Breast epithelium (tissue), 4 donors: Measurements from ENCODE around the gene SH2D3A. TPM values are rescaled to one million over a fixed set of nuclear protein-coding genes. Genes with fewer than 3 reads are reported as not detected.

ENCODE experiments used
- DNase-seq, 2 donors: peaks; one replicate each; pipeline ENCODE4 v3.0.0-alpha.2; 2019; ENCODE audit warnings: low spot score in 2 of 2
- H3K27ac ChIP-seq, 2 donors: fragments of 200-600 bp; sonication (generic) in 1 of 2; one replicate each; pipeline ENCODE4 v1.5.1; 2016 to 2019; ENCODE audit warnings: mild to moderate bottlenecking in 1 of 2
- H3K27me3 ChIP-seq, 2 donors: fragments of 200-600 bp; sonication (generic) in 1 of 2; one replicate each; pipeline versions ENCODE4 v1.5.1 to v1.6.0; 2017 to 2019; ENCODE audit warnings: control low read depth in 1 of 2, mild to moderate bottlenecking in 1 of 2
- H3K36me3 ChIP-seq: fragments of 200-600 bp; one replicate; pipeline ENCODE4 v1.5.1; 2019
- H3K4me1 ChIP-seq, 2 donors: fragments of 200-600 bp; sonication (generic); one replicate each; pipeline ENCODE4 v1.5.1; 2016 to 2019; ENCODE audit warnings: control low read depth in 1 of 2
- H3K4me3 ChIP-seq, 3 donors: fragments of 200-600 bp; sonication (generic); 1 replicate in 2 of 3; 2 replicates in 1 of 3; pipeline ENCODE4 v1.5.1; 2016 to 2019; ENCODE audit warnings: mild to moderate bottlenecking in 3 of 3, moderate library complexity in 2 of 3
- H3K9me3 ChIP-seq, 2 donors: fragments of 200-600 bp; sonication (generic) in 1 of 2; one replicate each; pipeline ENCODE4 v1.5.1; 2016 to 2019; ENCODE audit warnings: control low read depth in 1 of 2
- POLR2A ChIP-seq: fragments of 450-650 bp; IDR thresholded peaks from one replicate; pipeline ENCODE4 v1.6.1; 2016; ENCODE audit warnings: antibody characterized with exemption, mild to moderate bottlenecking, moderate library complexity
- POLR2AphosphoS5 ChIP-seq, 3 donors: sonication (generic); formaldehyde crosslinking; IDR thresholded peaks; one replicate each; pipeline ENCODE4 v1.6.1; 2017; ENCODE audit warnings: antibody characterized with exemption in 3 of 3
- intact Hi-C: fragments of 100-400 bp; cut with DNase I; formaldehyde crosslinking; loops from one replicate; pipeline ENCODE4 v1.15.1; 2023; ENCODE audit warnings: low total_unique reads
- total RNA-seq, 3 donors: library from RNA; depleted of rRNA; stranded (reverse); fragments of >200 nt; gene quantifications; one replicate each; pipeline ENCODE4 v1.1.0, GENCODE V29; 2016
- TF ChIP-seq, protein P1 (sequence below), 3 donors: fragments of 450-650 bp; IDR thresholded peaks; one replicate each; pipeline ENCODE4 v1.5.1; 2016 to 2017; ENCODE audit warnings: antibody characterized with exemption in 3 of 3, mild to moderate bottlenecking in 3 of 3, moderate library complexity in 3 of 3

SH2D3A gene
- total RNA-seq, 3 donors from 2014 or later = 0.96 to 38.2 (median 18.4) TPM

DNA sequence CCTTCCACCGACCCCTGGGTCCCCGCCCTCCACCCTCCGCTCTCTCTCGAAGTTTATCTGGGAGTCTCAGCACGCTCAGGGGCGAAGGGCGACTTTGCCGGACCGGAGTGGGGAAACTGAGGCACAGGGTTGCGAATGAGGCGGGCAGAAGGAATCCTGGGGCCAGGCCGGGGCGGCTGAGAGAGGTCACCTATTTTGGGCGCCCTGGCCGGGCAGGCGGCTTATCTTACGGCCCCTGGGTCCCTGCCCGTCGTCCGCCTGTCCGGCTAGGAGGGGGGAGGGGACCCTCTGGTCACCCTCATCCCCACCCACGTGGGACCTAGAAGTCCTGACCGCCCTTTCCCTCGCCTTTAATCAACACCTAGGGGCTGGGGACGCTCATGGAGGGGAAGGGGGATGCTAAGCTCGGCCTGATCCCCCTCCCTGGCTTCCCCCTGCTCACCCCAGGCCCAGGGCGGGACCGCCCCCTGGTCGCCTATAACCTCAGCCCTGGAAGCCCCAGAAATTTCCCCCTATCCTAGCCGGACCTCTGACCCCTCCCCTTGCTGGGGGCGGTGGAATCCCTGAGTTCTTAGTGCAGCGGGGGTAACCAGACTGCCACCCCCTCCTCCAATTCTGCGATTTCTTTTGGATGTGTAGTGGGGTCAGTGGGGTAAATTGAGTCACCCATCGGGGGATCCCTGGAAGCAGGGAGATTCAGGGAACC lies 27.2 kb downstream of the SH2D3A start:
- no peaks in the 10 kb centered on the region for H3K36me3 ChIP-seq
- peaks cover 12 to 32% of the 10 kb centered on the region in 2 donors for H3K4me1 ChIP-seq
- no peak for DNase-seq
- intact Hi-C loops = loop anchor here (10.0 kb wide), 1 partner anchor 1045 kb away; the partner anchor contains the start of gene RPL36
- H3K9me3 ChIP-seq = no peaks in the 10 kb centered on the region
- peak overlapping the region; percentile 69 to 92 (median 80) for H3K4me3 ChIP-seq
- peak overlapping the region; percentile 96 to 99 for H3K27ac ChIP-seq
- TF ChIP-seq, protein P1, sequence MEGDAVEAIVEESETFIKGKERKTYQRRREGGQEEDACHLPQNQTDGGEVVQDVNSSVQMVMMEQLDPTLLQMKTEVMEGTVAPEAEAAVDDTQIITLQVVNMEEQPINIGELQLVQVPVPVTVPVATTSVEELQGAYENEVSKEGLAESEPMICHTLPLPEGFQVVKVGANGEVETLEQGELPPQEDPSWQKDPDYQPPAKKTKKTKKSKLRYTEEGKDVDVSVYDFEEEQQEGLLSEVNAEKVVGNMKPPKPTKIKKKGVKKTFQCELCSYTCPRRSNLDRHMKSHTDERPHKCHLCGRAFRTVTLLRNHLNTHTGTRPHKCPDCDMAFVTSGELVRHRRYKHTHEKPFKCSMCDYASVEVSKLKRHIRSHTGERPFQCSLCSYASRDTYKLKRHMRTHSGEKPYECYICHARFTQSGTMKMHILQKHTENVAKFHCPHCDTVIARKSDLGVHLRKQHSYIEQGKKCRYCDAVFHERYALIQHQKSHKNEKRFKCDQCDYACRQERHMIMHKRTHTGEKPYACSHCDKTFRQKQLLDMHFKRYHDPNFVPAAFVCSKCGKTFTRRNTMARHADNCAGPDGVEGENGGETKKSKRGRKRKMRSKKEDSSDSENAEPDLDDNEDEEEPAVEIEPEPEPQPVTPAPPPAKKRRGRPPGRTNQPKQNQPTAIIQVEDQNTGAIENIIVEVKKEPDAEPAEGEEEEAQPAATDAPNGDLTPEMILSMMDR (IDR thresholded peaks at IDR 0.05) = no peak
- TF ChIP-seq POLR2A (no peak), POLR2AphosphoS5 (IDR thresholded peaks at IDR 0.05) (no peak)
- no peaks in the 10 kb centered on the region for H3K27me3 ChIP-seq

- no peaks in the 10 kb centered on the region for H3K27me3 ChIP-seq
- peak; percentile 77 to 79 for DNase-seq
- H3K9me3 ChIP-seq = no peaks in the 10 kb centered on the region
- H3K4me1 ChIP-seq = peaks cover 11 to 26% of the 10 kb centered on the region in 2 donors
- H3K27ac ChIP-seq = peak within 1 kb of the TSS; percentile 96 to 99
- peak within 1 kb of the TSS; percentile 69 to 92 (median 80) for H3K4me3 ChIP-seq
- TF ChIP-seq POLR2A = no peak
- no peak for TF ChIP-seq POLR2AphosphoS5 (IDR thresholded peaks at IDR 0.05)
- TF ChIP-seq, protein P1 (IDR thresholded peaks at IDR 0.05) = no peak
- H3K36me3 ChIP-seq = no peaks in the 10 kb centered on the region
- intact Hi-C loops = no loop called here
Observed at GRCh38 chr19:6739390-6739882, 27.8 kb downstream of the SH2D3A start, which contains the start of gene TRIP10. TRIP10 (plus strand) TSS chr19:6739680; CDS start chr19:6739762, 82 bp downstream.

GRCh38 chr19:6738787-6739389 lies 28.3 kb downstream of the SH2D3A start:
- H3K27ac ChIP-seq = peak overlapping the region; percentile 96 to 99
- peak overlapping the region; percentile 26 to 92 (median 80) for H3K4me3 ChIP-seq
- intact Hi-C loops = no loop called here
- H3K27me3 ChIP-seq = no peaks in the 10 kb centered on the region
- TF ChIP-seq POLR2AphosphoS5 (IDR thresholded peaks at IDR 0.05) = peak in 2 of 3 donors; percentile 7 to 18
- TF ChIP-seq, protein P1 (IDR thresholded peaks at IDR 0.05) = peak in 1 of 3 donors; percentile 5
- TF ChIP-seq POLR2A = no peak
- H3K9me3 ChIP-seq = no peaks in the 10 kb centered on the region
- peak in 1 of 2 donors; percentile 49 for DNase-seq
- no peaks in the 10 kb centered on the region for H3K36me3 ChIP-seq
- peaks cover 6 to 20% of the 10 kb centered on the region in 2 donors for H3K4me1 ChIP-seq

DNA sequence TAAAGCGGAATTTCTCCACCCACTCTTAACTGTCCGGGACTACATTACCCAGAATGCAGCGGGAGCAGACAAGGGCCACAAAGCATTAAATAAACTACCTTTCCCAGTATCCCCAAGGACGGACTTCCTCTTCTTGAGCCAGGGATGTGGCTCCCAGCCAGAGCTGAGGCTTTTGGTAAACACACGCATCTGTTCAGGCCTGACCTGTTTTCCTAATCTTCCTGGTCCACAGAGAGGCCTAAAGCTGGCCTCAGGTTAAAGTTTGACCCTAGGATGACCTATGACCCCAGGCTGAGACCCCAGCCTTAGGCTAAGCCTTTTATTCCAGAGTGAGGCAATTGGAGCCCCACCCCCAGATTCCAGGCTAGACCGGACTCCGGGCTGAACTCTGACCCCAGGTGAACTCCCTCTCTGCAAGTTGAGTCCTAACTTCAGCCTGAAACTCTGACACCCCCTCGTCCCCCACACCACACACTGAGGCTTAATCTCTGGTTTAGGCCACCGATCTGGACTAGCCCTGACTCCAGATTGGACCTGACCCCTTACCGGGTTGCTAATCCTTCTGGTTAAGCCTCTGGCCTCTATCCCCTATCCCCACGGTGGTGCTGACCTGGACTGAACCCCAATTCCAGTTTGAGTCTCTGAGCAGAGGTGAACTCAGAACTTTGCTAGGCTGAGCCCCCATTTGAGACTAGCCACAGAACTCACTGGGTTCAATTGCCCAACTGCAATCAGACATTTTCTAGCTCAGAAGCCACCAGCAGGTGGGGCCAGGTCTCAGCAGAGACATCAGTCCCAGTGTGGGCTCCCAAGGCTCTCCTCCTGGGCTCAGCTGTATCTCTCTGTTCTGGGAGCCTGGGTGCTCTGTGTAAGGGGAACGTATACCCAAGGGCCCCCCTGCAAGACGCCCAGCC lies 29.1 kb downstream of the SH2D3A start:
- H3K27ac ChIP-seq = peak overlapping the region; percentile 96 to 99
- H3K36me3 ChIP-seq = no peaks in the 10 kb centered on the region
- peak; percentile 82 to 97 for DNase-seq
- intact Hi-C loops = no loop called here
- H3K4me1 ChIP-seq = peaks cover 5 to 20% of the 10 kb centered on the region in 2 donors
- no peaks in the 10 kb centered on the region for H3K27me3 ChIP-seq
- TF ChIP-seq POLR2AphosphoS5 (IDR thresholded peaks at IDR 0.05) (peak; percentile 46 to 80 (median 66)), POLR2A (no peak)
- TF ChIP-seq, protein P1 (IDR thresholded peaks at IDR 0.05) = peak; percentile 52 to 73 (median 69)
- H3K4me3 ChIP-seq = peak overlapping the region; percentile 26 to 97 (median 80)
- no peaks in the 10 kb centered on the region for H3K9me3 ChIP-seq
